Inflammatory macrophage treated with lipopolysaccharide for 1 hour (primary cell): Measurements from ENCODE around the gene NOS3.
A peak's percentile ranks its signal among the peaks of the same experiment; 100 is the strongest.
"Not testable (repeated sequence)": the region's sequence is repeated elsewhere in the genome, so short reads cannot be mapped to it uniquely, and the experiment has no call there.

Source experiments
- DNase-seq, 2 donors: peaks; one replicate each; pipeline ENCODE4 v3.0.0-alpha.2; 2020 to 2022

NOS3 gene

DNA sequence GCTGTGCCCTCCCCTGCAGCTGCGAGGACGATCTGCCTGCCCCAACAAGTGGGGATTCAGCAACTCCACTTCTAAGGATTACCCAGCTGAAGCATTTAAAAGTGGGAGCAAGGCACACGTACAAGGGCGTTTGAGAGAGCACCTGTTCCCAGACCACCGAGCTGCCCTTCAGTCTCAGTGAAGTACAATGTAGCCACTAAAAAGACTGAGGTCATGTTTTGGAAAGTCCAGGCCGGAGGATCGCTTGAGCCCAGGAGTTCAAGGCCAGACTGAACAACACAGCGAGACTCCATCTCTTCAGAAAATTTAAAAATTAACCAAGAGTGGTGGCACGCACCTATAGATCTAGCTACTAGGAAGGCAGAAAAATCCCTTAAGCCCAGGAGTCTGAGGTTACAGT lies 14.7 kb downstream of the NOS3 start:
- no peak for DNase-seq

DNA sequence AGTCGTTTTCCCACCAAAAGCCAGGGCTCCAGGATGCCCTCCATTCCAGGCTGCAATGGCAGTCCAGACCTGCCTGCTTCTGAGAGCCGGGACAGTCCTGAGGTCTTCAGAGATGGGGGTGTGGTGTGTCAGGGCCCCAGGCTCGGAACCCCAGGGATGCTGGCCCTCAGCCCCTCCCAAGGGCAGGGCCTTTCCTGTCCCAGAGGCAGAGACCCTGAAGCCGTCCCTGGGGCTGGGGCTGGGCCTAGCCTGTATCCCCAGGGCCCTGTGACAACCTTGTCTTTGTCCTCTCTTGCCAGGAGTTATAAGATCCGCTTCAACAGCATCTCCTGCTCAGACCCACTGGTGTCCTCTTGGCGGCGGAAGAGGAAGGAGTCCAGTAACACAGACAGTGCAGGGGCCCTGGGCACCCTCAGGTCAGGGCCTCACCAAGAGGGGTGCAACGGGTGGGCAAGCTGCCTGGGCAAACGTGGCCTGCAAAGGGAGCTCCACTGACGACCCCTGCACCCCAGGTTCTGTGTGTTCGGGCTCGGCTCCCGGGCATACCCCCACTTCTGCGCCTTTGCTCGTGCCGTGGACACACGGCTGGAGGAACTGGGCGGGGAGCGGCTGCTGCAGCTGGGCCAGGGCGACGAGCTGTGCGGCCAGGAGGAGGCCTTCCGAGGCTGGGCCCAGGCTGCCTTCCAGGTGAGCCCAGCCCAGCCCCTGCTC lies 15.9 kb downstream of the NOS3 start:
- no peak for DNase-seq

GRCh38 chr7:151007469-151007898 lies 16.7 kb downstream of the NOS3 start:
- no peak for DNase-seq

DNA sequence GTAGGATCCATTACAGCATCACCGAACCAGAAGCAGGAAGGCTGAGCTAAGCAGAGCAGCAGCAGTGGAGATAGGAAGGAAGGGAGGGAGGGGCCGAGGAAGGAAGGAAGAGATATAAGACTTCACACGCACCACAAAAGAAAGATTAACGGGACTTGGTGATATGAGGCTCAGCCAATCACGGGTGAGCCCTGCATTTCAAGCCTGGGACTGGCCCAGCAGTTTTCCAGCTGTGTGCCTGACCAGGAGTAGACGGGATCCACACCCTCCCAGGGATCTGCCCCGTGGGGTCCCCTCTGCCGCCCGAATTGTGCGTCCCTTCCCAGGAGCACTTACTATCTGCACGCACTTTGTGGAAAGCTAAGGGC lies 17.3 kb downstream of the NOS3 start:
- DNase-seq, result no peak

DNA sequence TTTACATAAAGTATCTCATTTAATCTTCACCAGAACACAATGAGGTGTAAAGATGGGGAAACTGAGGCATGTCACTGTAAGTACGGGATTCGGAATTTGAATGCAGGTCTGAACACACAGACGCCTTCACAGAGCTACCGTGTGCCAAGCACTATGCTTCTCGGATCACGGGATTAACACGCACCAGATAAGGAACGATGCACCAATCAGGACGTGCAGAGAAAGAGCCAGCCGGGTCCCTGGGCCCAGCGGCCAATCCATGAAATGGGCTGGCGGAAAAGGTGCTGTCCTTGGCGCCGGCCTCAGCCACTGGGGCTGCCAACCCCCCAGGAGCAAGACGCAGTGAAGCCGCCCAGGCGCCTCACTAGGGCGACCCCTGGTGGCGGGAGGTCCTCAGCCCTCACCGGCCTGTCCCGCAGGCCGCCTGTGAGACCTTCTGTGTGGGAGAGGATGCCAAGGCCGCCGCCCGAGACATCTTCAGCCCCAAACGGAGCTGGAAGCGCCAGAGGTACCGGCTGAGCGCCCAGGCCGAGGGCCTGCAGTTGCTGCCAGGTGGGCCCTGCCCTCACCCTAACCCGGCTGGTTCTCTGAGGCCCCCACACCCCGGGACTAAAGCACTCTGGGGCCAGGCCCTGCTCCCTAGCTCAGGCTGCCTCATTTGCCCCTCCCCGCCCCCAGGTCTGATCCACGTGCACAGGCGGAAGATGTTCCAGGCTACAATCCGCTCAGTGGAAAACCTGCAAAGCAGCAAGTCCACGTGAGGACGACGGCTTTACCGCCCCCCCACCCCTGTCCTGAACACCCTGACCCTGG lies 17.9 kb downstream of the NOS3 start:
- DNase-seq, result peak in 1 of 2 donors; percentile 67

- DNase-seq, result no peak
Observed at GRCh38 chr7:151009327-151010036, 18.7 kb downstream of the NOS3 start.

GRCh38 chr7:151010037-151010306 lies 19.2 kb downstream of the NOS3 start:
- no peak for DNase-seq

DNA sequence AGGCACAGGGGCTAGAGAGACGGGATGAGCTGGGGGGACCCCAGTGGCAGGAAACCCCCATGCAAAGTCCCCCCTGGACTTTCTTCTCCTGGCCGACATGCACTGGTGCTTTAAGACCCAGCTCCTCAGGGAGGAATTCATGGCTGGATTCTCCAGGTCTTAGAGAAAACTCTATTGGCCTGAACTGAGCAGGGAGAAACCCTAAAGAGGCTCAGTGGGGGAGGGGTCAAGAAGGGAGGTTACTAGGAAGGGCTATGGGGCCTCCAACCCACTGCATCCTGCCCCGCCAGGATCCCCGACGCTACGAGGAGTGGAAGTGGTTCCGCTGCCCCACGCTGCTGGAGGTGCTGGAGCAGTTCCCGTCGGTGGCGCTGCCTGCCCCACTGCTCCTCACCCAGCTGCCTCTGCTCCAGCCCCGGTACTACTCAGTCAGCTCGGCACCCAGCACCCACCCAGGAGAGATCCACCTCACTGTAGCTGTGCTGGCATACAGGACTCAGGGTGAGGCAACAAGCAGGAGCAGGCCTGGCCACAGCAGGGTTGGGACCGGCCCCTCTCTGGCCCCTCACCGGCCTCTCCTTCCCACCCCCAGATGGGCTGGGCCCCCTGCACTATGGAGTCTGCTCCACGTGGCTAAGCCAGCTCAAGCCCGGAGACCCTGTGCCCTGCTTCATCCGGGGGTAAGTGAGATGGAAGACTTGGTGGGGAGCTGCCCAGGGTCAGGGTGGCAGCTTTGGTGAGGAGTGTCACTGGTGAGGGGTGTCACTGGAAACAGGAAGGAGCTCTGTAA lies 19.7 kb downstream of the NOS3 start:
- peak in 1 of 2 donors; percentile 34 for DNase-seq

GRCh38 chr7:151011097-151011409 lies 20.2 kb downstream of the NOS3 start:
- peak in 1 of 2 donors; percentile 47 for DNase-seq

DNA sequence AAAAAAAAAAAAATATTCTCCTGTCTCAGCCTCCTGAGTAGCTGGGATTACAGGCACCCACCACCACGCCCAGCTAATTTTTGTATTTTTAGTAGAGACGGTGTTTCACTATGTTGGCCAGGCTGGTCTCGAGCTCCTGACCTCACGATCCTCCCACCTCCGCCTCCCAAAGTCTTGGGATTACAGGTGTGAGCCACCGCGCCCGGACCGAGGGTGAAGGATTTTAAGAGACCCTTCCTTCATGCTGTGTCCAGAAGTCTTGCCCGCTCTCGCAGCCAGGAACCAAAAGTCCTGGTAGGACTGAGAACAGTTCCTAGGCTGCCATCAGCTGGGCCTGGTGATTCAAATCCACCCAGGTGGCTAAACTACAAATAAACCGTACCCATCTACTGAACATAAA lies 20.8 kb downstream of the NOS3 start:
- not testable (repeated sequence) for DNase-seq

DNA sequence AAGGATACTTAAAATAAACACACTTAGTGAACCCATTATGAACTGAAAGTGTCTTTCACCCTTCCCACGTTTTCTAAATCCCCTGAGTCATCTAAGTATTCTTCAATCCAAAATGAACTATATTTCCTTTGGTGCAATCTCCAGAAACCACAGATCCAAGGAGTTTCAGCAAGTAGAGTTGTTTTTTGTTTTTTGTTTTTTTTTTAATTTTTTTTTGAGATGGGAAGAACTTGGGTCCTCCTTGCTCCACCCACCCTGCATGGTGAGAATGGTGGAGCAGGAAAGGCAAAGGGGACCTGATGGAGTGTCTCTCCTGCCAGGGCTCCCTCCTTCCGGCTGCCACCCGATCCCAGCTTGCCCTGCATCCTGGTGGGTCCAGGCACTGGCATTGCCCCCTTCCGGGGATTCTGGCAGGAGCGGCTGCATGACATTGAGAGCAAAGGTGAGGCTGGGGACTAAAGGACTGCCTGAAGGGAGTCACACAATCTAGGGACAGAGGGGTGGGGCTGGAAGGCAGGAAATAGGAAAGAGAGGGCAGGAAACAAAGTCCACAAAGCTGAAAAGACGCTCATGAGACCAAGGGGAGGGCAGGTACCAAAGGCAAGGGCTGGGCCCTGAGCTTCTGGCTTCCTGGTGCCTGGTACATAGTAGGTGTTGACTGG lies 21.3 kb downstream of the NOS3 start:
- no peak for DNase-seq

- no peak for DNase-seq
Observed at GRCh38 chr7:151012911-151013347, 22.1 kb downstream of the NOS3 start.

DNA sequence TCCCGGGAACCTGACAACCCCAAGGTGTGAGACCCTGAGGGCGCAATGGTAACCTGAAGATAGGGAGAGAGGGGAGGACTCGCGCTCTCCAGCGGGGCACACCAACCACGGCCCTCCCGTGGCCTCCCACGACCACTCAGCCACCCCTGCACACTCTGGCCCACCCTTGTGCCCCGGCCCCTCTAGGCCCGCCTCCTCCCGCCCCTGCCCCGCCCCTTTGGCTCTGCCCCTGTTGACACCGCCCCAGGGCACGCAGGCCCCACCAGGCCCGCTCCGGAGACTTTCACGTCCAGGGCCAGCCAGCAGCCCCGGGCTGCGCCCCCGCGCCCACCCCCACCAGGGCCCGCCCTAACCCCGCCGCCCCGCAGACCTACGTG lies 22.5 kb downstream of the NOS3 start:
- no peak for DNase-seq

DNA sequence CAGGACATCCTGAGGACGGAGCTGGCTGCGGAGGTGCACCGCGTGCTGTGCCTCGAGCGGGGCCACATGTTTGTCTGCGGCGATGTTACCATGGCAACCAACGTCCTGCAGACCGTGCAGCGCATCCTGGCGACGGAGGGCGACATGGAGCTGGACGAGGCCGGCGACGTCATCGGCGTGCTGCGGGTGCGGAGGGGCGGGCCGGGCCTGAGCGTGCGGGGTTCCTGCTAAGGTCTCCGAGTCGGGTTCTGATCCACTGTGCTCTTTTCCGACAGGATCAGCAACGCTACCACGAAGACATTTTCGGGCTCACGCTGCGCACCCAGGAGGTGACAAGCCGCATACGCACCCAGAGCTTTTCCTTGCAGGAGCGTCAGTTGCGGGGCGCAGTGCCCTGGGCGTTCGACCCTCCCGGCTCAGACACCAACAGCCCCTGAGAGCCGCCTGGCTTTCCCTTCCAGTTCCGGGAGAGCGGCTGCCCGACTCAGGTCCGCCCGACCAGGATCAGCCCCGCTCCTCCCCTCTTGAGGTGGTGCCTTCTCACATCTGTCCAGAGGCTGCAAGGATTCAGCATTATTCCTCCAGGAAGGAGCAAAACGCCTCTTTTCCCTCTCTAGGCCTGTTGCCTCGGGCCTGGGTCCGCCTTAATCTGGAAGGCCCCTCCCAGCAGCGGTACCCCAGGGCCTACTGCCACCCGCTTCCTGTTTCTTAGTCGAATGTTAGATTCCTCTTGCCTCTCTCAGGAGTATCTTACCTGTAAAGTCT lies 23.1 kb downstream of the NOS3 start:
- peak in 1 of 2 donors; percentile 42 for DNase-seq

DNA sequence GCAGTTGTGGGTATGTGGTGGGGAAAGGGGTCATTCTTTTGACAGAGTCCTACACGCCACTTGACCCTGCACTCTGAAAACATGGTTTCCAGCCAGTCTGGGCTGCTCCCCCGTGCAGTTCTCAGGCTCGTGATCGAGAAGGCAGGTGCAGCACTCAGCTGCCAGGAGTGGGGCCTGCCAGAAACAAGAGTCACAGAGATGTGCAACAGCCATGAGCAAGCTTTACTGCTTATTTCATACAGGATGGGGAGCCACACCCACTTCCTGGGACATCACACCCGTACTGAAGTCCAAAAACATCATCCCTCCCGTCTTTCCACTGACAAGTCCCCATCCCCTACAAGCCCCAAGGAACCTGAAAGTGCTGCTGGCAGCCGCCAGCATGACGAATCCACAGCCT lies 24.1 kb downstream of the NOS3 start:
- DNase-seq, result peak in 1 of 2 donors; percentile 12

DNA sequence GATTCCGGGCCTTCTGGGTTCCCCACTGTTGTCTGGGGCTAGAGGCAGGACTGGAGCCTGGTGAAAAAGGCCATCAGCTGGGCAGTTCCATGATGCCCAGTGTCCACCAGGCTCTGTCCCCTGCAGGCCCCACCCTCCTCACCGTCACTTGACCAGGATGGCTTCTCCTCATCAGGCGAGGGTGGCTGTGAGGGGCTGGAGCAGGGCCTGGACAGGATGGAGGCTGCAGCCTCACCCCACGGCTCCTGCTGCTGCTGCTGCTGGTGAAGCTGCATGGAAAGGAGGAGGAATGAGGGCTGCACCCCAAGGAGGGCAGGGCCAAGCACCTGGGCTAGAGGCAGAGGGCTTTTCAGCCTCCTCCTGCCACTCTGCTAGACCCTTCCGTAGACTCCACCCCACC lies 25.1 kb downstream of the NOS3 start:
- DNase-seq, result no peak

DNA sequence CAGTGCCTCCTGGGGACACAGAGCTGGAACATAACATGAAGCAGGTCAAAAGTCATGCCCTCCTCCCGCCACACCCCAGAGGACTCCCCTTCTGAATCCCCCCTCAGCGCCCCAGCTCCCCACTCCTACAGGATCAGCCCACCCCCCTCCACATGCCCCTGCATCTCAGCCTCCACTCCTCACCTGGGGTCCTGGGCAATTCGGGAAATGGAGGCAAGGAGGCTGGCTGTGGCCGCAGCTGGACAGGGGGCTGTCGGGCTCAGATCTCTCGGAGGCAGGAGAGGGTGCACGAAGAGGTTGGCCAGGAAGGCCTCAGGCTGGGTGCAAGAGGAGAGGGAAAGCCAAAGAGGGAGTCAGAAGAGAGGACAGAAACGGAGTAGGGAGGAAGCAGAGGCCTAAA lies 25.7 kb downstream of the NOS3 start:
- DNase-seq, result no peak

DNA sequence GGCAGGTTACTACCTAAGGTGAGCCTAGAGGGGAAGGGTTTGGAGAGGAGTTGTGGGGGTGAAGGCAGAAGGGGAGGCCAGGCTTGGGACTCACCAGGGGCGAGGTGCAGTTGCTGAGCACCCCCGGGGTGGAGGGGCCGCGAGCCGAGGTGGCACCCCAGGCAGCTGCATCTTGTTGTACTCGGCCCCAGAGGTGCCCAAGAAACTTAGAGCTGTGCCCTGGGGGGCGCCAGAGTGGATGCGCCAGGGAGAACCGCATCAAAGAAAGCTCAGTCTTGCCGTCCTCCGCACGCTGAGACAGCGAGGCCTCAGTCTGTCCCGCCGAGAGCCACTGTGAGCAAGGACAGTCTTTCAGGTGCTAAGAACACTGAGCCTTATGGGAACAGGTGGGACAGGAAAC lies 26.1 kb downstream of the NOS3 start:
- no peak for DNase-seq

DNA sequence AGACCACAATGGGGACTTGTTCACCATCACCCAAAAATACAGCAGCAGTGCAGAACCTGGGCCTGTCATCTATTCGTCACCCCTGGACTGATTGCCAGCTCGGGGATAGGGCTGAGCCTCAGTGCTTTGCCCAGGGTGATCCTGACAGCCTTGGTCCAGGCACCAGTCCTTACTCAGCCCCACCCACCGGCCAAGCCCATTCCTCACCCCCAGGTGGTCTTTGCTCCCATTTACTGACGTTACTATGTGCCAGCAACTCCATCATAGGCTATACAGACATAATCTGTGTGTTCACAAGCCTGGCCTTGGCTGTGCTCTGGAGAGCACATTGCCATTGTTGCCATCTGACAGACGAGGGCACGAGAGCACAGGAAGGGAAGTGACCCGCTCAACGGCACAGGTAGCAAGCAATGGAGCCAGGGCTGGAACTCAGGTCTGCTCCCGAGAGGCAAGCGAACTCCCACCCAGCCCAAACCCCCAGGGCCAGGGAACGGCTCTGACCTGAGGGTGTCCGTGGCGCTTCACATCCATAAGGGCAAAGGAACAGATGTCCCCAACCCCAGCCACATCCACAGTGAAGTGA lies 26.6 kb downstream of the NOS3 start:
- DNase-seq, result no peak

- DNase-seq, result peak in 1 of 2 donors; percentile 63
Observed at GRCh38 chr7:151017953-151018420, 27.2 kb downstream of the NOS3 start.

- DNase-seq, result no peak
Observed at GRCh38 chr7:151018421-151019129, 27.8 kb downstream of the NOS3 start.
